ENCODE results near the gene NRXN2.
"Not testable (repeated sequence)": the region's sequence is repeated elsewhere in the genome, so short reads cannot be mapped to it uniquely, and the experiment has no call there.

Gene NRXN2

DNA sequence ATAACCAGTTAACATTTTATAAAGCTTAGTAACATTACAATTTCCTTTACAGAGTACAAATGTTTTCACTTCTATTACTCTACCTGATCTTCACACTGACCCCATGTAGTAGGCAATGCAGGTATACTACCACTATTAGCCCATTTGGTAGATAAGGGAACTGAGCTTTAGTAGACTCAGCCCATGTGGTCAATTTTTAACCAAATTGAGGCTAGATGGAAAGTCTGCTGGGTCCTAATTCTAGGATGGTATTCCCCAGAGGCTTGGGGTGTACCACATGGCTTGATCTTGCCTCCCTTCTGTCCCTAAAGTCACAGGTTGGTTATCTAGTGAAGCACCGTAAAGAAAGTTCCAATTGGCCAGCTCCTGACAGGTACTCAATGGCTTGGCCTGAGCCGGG is 48.2 kb downstream of the NRXN2 start:
- no peak for DNase-seq (ENCODE audit: low spot score)

DNA sequence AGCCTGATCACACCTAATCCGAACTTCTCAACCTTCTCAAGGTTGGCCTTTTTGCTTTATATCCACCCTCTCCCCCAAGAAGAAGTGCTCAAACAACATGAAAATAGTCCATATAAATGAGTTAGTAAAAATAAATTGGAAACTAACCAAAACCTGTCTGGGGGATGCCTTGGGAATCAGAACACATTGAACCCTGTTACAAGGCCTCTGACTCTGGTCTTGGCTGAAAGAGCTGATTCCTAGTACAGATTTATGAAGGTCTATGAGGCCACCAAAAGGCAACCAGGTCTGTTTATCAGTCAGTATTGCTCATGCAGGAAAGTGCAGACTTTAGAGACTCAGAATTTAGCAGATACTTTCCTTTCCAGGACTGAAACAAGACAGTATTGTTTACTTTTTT is 49.7 kb downstream of the NRXN2 start:
- DNase-seq (ENCODE audit: low spot score): no peak

DNA sequence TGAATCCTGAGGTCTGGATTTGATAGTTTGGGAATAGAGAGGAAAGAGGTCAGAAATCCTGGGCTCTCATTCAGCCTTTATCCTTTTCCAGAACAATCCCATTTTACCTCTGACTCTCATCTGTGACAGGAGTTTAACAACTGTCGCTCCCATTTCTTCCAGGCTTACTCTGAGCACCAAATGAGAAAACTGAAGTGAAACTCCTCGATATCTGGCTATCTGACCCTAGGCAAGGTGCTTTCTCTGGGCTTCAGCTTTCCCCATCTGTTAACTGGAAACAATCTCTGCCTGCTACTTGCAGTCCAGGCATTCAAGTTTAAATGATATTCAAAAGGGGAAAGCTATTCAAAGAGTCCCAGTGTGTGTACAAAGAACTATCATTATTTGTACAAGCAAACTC is 50.1 kb downstream of the NRXN2 start:
- DNase-seq (ENCODE audit: low spot score): no peak

DNA sequence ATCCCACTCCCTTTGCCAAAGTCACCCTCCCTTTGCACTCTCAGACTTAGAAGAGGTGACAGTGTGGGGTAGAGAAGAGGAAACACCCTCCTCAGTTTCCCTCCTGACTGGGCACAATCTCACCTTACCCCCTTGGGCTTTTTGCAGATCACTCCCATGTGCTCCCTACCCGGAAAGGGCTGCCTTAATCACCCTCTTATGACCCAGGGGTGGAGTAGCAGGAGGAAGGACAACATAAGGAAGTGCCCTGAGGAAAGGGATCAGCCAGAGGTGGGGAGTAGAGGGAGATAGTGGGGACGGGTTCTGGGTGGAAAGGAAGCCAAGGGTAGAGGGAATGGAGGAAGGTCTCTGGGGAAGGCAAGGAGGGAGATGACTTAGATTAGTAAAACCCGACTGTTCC is 52.0 kb downstream of the NRXN2 start:
- no peak for DNase-seq (ENCODE audit: low spot score)

DNA sequence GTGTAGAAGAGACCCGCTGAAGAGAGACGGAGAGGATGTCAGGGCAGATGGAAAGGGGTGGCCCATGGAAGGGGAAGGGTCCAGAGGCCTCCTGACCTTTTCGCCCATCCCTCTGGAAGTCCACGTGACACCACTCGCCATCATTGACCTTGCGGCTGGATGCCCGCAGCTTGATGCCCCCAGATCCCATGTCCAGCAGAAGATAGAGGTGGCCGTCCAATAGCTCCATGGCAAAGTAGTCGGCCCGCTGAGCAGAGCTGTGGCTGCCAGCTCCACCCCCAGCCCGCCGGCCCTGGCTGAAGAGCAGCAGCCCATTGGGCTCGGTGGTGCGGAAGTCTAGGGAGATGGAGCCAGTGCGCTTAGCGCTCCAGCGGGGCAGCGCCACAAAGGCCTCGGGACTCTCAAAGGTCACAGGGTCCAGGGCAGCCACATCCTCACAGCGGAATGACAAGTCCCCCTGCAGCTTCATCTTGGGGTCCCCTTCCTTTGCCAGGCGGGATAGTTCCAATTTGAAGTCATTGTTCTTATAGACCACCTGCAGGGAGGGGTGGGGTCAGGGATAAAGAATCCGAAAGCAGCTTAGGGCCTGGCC is 55.7 kb downstream of the NRXN2 start:
- no peak for DNase-seq (ENCODE audit: low spot score)

DNA sequence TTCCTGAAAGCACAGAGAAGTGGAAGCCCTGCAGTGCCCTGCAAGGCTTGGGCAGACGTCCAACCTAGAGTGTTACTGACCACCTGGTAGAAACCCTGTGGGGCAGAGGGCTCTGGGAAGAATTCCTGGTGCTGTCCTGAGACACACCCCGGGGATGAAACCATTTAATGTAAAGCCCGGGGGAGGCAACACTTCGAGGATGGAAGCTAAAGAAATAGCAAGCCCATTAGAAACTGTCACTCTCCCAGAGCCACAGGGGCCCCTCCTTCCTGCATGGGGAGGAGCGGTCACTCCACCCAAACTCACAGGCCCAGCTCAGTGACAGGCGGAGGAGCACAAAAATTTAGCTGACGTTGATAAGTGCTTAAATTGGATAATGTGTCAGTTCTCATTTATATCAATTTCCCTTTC is 57.6 kb downstream of the NRXN2 start:
- no peak for DNase-seq (ENCODE audit: low spot score)

DNA sequence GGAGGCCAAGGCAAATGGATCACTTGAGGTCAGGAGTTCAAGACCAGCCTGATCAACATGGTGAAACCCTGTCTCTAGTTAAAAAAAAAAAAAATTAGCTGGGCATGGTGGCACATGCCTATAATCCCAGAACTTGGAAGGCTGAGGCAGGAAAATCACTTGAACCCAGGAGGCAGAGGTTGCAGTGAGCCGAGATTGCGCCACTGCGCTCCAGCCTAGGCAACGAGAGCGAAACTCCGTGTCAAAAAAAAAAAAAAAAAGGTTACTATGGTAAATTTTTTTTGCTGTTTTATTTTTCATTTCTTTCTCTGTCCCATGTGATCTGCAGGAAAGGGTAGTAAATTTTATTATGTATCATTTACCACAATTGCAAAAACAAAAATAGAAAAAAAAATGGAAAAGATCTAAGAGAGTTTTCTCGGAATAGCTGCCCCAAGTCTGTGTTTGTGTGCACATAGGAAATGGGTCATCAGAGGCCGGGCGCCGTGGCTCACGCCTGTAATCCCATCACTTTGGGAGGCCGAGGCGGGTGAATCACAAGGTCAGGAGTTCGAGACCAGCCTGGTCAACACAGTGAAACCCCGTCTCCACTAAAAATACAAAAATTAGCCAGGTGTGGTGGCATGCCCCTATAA is 58.6 kb downstream of the NRXN2 start:
- DNase-seq (ENCODE audit: low spot score): not testable (repeated sequence)

DNA sequence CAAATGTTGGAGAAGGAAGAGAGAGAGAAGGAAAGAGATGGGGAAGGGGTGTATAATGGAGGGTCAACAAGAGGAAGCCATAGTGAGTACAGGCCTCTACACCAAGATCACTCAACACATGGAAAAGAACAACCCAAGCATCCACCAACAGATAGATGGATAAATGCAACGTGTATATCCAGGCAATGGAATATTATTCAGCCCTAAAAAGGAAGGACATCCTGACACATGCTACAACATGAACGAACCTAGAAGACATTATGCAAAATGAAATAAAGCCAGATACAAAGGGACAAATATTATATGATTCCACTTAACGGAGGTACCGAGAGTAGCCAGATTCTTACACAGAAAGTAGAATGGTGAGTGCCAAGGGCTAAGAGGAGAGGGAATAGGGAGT is 59.3 kb downstream of the NRXN2 start:
- DNase-seq (ENCODE audit: low spot score): no peak

DNA sequence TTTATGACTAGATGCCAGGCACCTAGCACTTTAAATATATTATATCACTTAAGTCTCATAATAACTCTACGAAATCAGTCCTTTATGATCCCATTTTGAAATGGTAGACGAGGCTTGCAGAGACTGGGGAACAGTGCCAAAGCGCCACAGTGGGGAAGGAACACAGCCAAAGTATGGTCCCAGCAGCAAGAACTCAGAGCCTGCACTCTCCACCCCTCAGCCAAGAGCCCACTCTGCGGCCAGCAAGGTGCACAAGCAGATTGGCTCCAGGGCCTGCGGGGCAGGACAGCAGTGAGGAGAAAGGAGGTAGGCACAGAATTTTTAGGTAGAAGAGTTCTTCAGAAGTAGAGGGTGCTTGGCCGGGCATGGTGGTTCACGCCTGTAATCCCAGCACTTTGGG is 61.4 kb downstream of the NRXN2 start:
- DNase-seq (ENCODE audit: low spot score): no peak

DNA sequence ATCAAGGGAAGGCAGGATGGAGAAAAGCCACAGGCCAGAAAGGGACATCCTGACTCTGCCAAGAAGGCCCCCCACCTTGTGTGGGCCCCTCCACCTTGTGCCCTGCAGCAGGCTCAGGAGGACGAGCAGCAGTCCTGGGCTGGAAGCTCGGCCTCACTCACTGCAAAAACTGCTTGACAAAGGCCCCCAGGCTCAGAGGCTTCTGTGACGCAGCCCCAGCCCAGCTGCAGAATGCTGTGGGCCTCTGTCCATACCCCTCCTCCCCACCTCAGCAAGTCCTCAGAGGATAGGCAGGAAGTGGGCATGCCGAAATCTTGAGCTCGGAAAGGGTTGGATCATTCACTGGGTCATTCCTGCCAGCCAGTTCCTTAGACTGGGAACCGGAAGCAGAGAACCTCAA is 61.9 kb downstream of the NRXN2 start:
- DNase-seq (ENCODE audit: low spot score): peak; percentile 34

DNA sequence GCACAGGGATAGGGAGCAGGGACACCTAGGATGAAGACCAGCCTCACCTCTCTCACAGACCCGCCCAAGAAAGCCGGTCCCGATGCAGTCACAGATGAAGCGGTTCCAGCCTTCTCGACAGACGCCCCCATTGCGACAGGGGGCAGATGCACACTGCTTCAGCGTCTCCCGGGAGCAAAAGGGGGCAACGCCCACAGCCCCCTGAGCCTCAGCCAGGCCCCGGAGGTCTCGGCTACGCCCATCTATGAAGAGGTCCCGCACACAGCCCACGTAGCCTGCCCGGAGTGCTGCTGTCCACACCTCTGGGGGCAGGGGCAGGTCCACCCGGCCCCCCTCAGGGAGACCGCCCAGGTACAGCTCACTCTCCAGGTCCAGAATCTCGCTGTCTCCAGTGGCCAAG is 62.3 kb downstream of the NRXN2 start:
- no peak for DNase-seq (ENCODE audit: low spot score)

DNA sequence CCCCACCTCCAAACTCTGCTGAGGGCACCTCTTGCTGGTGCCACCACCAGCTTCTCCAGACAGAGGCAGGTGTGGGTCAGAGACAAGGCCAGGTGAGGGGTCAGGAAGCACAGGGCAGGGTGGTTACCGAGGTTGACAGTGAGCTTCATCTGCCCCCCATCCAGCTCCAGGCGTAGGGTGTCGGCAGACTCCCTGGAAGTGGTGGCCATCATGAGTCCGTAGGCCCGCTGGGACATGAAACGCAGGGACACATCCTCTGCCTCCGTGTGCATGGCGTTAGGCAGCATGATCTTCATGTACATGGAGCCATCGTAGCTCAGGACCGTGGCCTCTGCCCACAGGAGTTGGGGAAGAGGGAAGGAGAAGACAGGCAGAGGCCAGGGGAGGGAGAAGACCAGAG is 62.8 kb downstream of the NRXN2 start:
- no peak for DNase-seq (ENCODE audit: low spot score)

DNA sequence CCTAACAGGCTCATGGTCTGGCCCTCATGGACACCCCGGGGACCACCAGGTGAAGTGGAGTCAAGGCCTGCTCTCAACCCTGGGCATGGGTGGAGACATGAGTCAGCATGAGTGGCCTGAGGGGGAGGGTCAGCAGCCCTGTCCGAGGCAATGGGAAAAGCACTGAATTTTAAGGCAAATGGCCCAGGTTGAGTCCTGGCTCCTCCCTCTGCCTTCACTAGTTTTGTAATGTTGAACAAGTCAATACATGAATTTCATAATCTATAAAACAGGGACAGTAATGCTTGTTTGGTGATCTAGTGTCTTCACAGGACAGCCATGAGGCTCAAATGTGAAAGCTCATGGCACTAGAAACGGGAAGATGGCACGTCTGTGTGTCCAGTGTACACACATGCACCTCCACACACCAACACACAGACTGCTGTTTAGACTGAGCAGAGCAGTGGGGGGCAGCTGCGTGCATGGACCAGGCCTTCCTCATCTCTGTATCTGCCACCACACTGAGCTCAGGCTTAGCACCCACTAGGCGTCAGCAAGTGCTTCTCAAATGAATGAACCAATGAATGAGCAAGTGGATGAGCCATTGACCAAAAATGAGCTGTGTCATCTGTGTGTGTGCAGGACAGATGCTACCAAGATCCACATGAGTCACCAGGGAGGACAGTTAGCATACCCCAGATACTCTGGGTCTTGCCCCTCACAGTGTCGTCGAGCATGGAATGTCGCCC is 63.4 kb downstream of the NRXN2 start:
- DNase-seq (ENCODE audit: low spot score): no peak

DNA sequence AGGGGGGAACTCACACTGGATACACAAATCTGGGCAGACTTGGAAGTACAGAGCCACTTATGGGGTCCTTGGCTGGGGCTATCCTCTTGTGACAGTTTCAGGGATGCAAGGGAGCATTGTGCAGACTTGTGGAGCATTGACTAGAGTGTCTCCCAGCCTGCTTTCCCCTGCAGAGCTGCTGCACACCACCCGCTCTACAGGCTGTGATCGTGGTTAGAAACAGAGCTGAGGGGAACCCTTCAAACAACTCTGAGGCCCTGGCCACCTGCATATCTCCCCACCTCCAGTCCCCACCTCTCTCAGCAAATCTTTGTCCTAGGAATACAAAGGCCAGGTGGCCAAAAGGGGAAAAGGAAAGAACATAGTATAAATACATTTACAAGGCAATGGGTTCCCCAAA is 64.7 kb downstream of the NRXN2 start:
- DNase-seq (ENCODE audit: low spot score): no peak

DNA sequence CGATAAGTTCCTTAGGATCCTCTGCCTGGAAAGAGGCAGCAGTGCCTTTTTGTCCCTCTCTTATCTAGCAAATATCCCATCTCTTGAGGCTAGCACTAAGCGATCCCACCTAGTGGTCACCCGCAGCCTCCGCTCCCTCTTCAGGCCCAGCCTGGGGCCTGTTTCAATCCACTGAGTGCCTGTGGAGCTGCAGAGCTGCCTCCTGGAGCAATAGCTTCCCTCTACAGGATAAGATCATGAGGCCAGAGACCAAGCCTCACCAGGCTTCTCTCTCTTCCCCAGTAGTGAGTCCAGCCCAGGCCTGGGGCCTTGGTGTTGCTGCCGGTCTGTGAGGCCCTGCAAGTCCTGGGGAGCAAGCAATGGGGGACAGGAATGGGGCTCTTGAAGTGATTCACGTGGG is 66.1 kb downstream of the NRXN2 start:
- no peak for DNase-seq (ENCODE audit: low spot score)

DNA sequence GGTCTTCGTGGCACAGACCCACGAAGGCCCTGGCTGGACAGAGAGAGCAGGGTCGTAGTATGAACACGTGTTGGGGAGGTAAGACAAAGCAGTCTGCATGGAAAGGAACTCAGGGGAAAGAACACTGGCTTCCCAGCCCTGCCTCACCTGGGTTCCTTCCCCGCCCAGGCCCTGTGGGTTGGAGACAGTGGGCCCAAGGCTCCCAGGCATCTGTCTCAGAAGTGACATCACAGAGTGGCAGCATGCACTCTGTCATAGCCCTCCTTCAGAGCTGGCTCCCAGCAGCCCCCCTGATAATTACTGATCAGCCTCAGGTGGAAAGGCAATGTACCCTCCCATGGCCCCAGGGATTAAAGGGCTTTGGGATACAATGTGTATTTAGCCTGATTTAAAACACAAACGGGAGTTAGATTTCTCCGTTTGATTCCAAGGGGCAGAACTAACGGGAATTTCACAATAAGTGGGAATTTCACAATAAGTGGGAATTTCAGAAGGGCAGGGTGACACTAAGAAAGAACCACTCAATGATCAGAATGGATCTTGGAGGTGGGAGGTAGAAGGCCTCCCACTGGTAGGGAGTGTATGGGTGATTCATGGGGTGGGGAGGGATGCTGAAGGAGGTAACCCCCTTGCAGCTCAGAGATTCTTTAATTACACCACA is 66.9 kb downstream of the NRXN2 start:
- no peak for DNase-seq (ENCODE audit: low spot score)

DNA sequence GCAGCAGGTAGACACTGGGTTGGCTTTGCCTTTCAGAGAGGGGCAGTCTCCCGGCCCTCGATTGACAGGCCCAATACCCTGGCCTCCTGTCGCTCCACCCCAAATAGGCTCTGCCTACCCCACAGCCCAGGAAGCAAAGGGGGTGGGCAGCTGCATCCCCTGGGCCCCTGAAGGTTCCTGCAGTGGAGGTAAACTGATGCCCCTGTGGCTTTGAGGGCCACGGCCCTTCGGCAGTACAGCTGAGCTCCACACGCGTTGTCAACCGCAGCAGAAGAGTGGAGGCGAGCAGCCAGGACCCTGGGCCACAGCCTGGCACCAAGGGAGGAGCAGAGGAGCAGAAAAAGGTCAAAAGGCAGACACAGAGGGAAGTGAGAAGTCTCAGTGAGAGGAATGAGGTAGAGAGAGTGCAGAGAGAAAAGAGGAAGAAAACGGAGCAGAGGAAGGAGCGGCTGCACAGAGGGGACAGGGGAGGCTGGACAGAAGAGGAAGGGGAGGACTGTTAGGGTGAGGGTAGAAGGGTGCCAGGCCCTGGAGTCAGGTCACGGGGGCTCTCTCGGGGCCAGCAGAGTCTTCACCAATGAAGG is 67.9 kb downstream of the NRXN2 start:
- DNase-seq (ENCODE audit: low spot score): no peak

DNA sequence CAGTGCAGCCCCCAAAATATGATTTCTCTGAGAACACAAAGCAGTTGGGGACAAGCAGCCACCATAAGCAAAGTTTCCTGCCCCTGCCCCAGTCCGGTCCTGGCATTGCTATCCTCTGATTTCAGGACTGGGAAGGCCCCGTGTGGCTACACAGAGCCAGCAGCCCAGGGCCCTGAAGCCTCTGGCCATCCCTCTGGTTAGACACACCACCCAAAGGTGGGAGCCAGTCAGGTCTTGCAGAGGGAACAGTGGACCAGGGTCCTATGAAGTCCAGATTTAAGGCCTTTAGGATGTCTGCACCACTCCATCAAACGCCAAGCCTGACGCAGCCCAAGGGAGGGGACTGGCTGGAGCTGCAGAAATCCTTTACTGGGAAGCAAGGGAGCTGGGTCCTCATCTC is 68.6 kb downstream of the NRXN2 start:
- no peak for DNase-seq (ENCODE audit: low spot score)

DNA sequence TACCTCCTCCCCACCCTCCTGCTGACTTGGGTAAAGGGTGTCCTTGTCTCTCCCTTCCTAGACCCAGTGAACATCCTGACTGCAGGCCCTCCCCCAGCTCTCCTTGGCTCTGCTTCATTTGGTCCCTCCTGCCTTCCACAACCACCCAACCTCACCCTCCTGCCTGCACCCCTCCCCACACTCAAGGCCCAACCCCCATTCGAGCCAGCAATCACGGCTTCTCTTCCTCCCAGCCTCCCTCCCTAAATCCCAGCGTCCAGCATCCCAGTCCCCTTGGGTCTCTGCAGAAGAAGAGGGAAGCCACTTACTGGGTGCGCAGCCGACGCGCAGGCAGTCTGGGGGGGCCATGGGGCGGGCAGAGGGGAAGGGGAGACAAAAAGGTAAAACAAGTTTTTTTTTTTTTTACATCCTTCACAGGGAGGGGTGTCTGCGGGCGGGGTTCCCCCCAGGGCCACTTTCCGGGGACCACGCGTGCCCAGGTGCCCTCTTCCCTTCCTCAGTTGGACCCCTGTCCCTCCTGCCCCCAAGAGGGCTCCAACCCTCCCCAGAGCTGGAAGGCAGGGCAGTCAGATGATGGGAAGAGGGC is 69.5 kb downstream of the NRXN2 start:
- no peak for DNase-seq (ENCODE audit: low spot score)

DNA sequence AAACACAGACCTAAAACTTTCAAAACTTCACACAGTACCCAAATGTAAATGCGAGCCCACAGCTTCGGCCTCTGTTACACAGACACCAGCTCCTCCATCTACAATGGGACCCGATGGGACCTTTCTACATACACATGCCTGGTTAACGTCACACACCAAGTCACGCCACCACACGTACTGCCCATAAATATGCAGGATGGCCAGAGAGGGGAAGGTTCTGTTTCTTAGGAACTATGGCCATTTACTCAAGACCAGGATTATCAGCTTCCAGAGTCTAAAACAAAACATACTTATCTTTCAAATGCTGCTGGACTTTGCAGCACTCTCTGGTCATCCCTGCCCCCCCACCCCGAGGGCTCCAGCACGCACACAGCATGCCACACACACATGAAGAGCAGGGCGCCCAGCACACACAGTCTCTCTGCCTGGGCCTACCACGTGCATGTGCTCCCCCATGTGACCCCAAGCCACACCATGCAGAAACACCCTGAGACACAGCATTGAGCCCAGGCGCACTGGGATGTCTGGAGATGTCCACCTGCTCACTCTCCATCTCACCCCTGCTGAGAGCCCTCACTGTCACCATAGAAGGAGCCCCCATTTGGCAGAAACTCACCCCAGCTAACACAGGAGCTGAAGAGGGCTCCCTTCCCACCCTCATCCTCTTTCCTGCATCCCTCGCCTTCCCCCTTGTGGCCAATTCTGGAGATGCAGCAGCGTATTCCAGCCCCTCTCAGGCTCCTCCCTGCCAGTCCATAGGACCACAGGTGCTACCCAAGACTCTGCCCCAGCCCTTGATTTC is 70.2 kb downstream of the NRXN2 start:
- peak; percentile 56 for DNase-seq (ENCODE audit: low spot score)

DNA sequence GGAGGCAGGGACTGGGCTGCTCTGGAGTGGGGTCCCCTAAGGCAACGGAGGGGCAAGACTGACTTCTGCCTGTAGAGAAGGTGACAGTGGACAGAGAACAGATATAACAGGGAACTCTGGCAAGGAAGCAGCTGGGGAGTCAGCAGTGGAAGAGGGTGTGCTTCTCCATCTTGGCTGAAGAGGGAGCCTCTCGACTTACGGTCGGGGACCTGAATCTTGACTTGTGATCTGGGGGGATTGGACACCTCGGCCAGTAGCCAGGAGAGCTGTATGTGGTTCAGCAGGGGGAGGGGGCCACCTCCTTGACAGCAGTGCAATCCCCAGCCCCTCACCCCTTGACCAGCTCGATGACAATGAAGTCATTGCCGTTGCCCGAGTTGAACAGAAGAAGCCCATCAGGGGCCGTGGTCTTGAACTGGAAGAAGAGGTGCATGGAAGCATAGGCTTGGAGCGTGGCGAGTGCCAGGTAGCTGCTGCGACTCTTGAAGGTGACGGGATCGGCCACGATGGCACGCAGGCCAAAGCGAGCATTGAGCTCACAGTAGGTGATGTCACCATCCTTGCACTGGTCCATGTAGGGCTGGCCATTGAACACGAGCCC is 72.0 kb downstream of the NRXN2 start:
- DNase-seq (ENCODE audit: low spot score): peak; percentile 30

Measured in kidney capillary endothelial cell (primary cell).